ENCODE measurements around the gene PIEZO1. TPM values are rescaled to one million over a fixed set of nuclear protein-coding genes. Genes with fewer than 3 reads are reported as not detected.

The PIEZO1 gene
- total and polyA plus RNA-seq, 9 of the 15 experiments (the other 6 are each of a cell fraction or from before 2014, with no cell fraction given): 3.6 to 432 (median 131) TPM

GRCh38 chr16:88763502-88764053, 21.4 kb downstream of the PIEZO1 start (continued):
- TF ChIP-seq BDP1 (IDR thresholded peaks at IDR 0.05; ENCODE audit: insufficient read depth, insufficient read length) (no peak), ZNF518B (CRISPR knock-in tag; IDR thresholded peaks at IDR 0.05) (no peak), TAF1 (IDR thresholded peaks at IDR 0.05; ENCODE audit: control insufficient read depth, extremely low read depth, insufficient read depth, low read length, severe bottlenecking) (no peak), RBM34 (IDR thresholded peaks at IDR 0.05; ENCODE audit: borderline replicate concordance, insufficient read depth, low read length) (no peak), ZBTB17 (CRISPR knock-in tag; IDR thresholded peaks at IDR 0.05) (no peak), ILF3 (IDR thresholded peaks at IDR 0.05; ENCODE audit: borderline replicate concordance) (no peak), USF1 (CRISPR knock-in tag; IDR thresholded peaks at IDR 0.05) (no peak), PURB (CRISPR knock-in tag; IDR thresholded peaks at IDR 0.05; ENCODE audit: low read depth) (no peak), DIDO1 (tag; IDR thresholded peaks at IDR 0.05; ENCODE audit: low read depth) (no peak), CBFB (CRISPR knock-in tag; IDR thresholded peaks at IDR 0.05) (no peak), UBTF (IDR thresholded peaks at IDR 0.05; ENCODE audit: borderline replicate concordance in 1 of 2, low read depth in 2 of 2, low read length in 2 of 2) (no peak)
- TF ChIP-seq, protein P1, sequence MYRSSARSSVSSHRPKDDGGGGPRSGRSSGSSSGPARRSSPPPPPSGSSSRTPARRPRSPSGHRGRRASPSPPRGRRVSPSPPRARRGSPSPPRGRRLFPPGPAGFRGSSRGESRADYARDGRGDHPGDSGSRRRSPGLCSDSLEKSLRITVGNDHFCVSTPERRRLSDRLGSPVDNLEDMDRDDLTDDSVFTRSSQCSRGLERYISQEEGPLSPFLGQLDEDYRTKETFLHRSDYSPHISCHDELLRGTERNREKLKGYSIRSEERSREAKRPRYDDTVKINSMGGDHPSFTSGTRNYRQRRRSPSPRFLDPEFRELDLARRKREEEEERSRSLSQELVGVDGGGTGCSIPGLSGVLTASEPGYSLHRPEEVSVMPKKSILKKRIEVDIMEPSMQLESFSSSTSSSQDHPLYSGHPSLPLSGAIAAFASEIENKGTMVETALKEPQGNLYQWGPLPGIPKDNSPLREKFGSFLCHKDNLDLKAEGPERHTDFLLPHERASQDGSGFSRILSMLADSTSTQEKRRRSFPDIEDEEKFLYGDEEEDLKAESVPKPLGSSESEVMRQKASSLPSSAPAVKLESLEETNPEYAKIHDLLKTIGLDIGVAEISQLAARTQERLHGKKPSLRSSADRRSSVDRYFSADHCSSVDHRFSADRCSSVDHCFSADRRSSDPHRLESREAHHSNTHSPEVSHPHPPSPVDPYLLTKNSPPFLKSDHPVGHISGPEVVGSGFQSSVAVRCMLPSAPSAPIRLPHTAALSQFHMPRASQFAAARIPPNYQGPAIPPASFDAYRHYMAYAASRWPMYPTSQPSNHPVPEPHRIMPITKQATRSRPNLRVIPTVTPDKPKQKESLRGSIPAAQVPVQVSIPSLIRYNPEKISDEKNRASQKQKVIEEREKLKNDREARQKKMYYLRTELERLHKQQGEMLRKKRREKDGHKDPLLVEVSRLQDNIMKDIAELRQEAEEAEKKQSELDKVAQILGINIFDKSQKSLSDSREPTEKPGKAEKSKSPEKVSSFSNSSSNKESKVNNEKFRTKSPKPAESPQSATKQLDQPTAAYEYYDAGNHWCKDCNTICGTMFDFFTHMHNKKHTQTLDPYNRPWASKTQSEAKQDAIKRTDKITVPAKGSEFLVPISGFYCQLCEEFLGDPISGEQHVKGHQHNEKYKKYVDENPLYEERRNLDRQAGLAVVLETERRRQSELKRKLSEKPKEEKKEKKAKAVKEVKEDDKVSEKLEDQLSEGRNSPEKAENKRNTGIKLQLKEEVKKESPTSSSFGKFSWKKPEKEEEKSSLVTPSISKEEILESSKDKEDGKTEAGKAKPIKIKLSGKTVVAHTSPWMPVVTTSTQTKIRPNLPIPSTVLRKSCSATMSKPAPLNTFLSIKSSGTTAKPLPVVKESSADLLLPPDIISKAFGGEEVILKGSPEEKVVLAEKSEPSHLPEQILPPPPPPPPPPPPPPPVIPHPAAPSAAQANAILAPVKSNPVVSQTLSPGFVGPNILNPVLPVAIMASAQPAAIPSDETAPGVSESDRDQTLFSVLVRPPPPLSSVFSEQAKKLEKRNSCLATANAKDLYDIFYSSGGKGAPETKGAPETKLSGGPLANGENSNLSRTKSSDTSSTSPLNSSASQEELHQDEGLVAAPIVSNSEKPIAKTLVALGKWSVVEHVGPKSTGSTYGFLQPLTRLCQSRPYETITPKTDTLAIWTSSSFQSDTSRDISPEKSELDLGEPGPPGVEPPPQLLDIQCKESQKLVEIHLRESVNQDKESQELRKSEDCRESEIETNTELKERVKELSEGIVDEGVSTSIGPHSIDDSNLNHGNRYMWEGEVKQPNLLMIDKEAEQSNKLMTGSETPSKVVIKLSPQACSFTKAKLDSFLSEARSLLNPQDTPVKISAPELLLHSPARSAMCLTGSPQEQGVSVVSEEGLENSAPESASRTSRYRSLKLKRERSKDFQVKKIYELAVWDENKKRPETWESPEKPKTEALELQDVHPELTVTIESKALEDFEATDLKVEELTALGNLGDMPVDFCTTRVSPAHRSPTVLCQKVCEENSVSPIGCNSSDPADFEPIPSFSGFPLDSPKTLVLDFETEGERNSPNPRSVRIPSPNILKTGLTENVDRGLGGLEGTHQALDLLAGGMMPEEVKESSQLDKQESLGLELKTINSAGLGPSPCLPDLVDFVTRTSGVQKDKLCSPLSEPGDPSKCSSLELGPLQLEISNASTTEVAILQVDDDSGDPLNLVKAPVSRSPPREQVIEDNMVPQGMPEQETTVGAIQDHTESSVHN (IDR thresholded peaks at IDR 0.05; ENCODE audit: borderline replicate concordance in 1 of 2, low read depth in 1 of 2): no peak
